ENCODE measurements around the gene ADGRB3. TPM values are rescaled to one million over a fixed set of nuclear protein-coding genes. Genes with fewer than 3 reads are reported as not detected.

ADGRB3 gene
- total and polyA plus RNA-seq, 2 donors from 2014 or later = 0.26 to 2.2 TPM

GRCh38 chr6:68756454-68757375, 121.6 kb downstream of the ADGRB3 start:
- no peak for FAIRE-seq
- TF ChIP-seq, protein P1, sequence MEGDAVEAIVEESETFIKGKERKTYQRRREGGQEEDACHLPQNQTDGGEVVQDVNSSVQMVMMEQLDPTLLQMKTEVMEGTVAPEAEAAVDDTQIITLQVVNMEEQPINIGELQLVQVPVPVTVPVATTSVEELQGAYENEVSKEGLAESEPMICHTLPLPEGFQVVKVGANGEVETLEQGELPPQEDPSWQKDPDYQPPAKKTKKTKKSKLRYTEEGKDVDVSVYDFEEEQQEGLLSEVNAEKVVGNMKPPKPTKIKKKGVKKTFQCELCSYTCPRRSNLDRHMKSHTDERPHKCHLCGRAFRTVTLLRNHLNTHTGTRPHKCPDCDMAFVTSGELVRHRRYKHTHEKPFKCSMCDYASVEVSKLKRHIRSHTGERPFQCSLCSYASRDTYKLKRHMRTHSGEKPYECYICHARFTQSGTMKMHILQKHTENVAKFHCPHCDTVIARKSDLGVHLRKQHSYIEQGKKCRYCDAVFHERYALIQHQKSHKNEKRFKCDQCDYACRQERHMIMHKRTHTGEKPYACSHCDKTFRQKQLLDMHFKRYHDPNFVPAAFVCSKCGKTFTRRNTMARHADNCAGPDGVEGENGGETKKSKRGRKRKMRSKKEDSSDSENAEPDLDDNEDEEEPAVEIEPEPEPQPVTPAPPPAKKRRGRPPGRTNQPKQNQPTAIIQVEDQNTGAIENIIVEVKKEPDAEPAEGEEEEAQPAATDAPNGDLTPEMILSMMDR (IDR thresholded peaks at IDR 0.05; ENCODE audit: borderline replicate concordance, extremely low read depth, insufficient read depth) = no peak
- H3K27me3 ChIP-seq (ENCODE audit: control insufficient read depth, insufficient read depth, low read length) = no peaks in the 10 kb centered on the region

GRCh38 chr6:68757821-68758220, 122.7 kb downstream of the ADGRB3 start:
- FAIRE-seq (no peak), DNase-seq (no peak)
- TF ChIP-seq, protein P1 (IDR thresholded peaks at IDR 0.05; ENCODE audit: borderline replicate concordance, extremely low read depth, insufficient read depth) = no peak
- H3K9me3 ChIP-seq (ENCODE audit: control insufficient read depth in 2 of 3, insufficient read depth in 1 of 3, low read length in 3 of 3) = no peaks in the 10 kb centered on the region
- no peak overlapping the region for H3K9ac ChIP-seq (ENCODE audit: low read length in 3 of 3)
- intact Hi-C loops (cut with DNase I) = no loop called here
- no peak overlapping the region for H3K4me3 ChIP-seq (ENCODE audit: low read length in 3 of 3)
- H3K27me3 ChIP-seq (ENCODE audit: control insufficient read depth, insufficient read depth, low read length) = no peaks in the 10 kb centered on the region
- no peaks in the 10 kb centered on the region for H3K36me3 ChIP-seq (ENCODE audit: control insufficient read depth in 2 of 3, insufficient read depth in 3 of 3, low read length in 3 of 3)
- no peak overlapping the region for H3K27ac ChIP-seq (ENCODE audit: low read depth in 2 of 2, low read length in 2 of 2)
- no peaks in the 10 kb centered on the region for H3K4me1 ChIP-seq (ENCODE audit: control insufficient read depth in 2 of 3, insufficient read depth in 2 of 3, low read depth in 1 of 3, low read length in 3 of 3)

More at GRCh38 chr6:68756454-68757375, 121.6 kb downstream of the ADGRB3 start:
- no peak for DNase-seq
- Histone ChIP-seq H3K27ac (ENCODE audit: low read depth in 2 of 2, low read length in 2 of 2) (no peak overlapping the region), H3K4me1 (ENCODE audit: control insufficient read depth in 2 of 3, insufficient read depth in 2 of 3, low read depth in 1 of 3, low read length in 3 of 3) (no peaks in the 10 kb centered on the region), H3K36me3 (ENCODE audit: control insufficient read depth in 2 of 3, insufficient read depth in 3 of 3, low read length in 3 of 3) (no peaks in the 10 kb centered on the region), H3K9me3 (ENCODE audit: control insufficient read depth in 2 of 3, insufficient read depth in 1 of 3, low read length in 3 of 3) (no peaks in the 10 kb centered on the region), H3K4me3 (ENCODE audit: low read length in 3 of 3) (no peak overlapping the region), H3K9ac (ENCODE audit: low read length in 3 of 3) (no peak overlapping the region)
- intact Hi-C loops (cut with DNase I) = no loop called here

GRCh38 chr6:68758559-68758958, 123.5 kb downstream of the ADGRB3 start:
- no peak for DNase-seq
- H3K27me3 ChIP-seq (ENCODE audit: control insufficient read depth, insufficient read depth, low read length) = no peaks in the 10 kb centered on the region
- H3K9me3 ChIP-seq (ENCODE audit: control insufficient read depth in 2 of 3, insufficient read depth in 1 of 3, low read length in 3 of 3) = no peaks in the 10 kb centered on the region
- H3K4me1 ChIP-seq (ENCODE audit: control insufficient read depth in 2 of 3, insufficient read depth in 2 of 3, low read depth in 1 of 3, low read length in 3 of 3) = no peaks in the 10 kb centered on the region
- no peak overlapping the region for H3K4me3 ChIP-seq (ENCODE audit: low read length in 3 of 3)
- TF ChIP-seq, protein P1 (IDR thresholded peaks at IDR 0.05; ENCODE audit: borderline replicate concordance, extremely low read depth, insufficient read depth) = no peak
- H3K36me3 ChIP-seq (ENCODE audit: control insufficient read depth in 2 of 3, insufficient read depth in 3 of 3, low read length in 3 of 3) = no peaks in the 10 kb centered on the region
- intact Hi-C loops (cut with DNase I) = no loop called here
- no peak overlapping the region for H3K9ac ChIP-seq (ENCODE audit: low read length in 3 of 3)
- FAIRE-seq = no peak
- no peak overlapping the region for H3K27ac ChIP-seq (ENCODE audit: low read depth in 2 of 2, low read length in 2 of 2)

Data from kidney (tissue), 14 donors.